Uterus (tissue), 4 donors: ENCODE results near the gene DCTN4. TPM values are rescaled to one million over a fixed set of nuclear protein-coding genes. Genes with fewer than 3 reads are reported as not detected.

Source experiments
- DNase-seq, 2 donors: peaks; one replicate each; pipeline ENCODE4 v3.0.0-alpha.2; 2019 to 2020
- H3K27ac ChIP-seq, 2 donors: fragments of 200-600 bp; sonication (generic); 1 replicate in 1 of 2; 2 replicates in 1 of 2; pipeline ENCODE4 v1.5.1; 2016 to 2018
- H3K27me3 ChIP-seq, 2 donors: fragments of 200-600 bp; sonication (generic); one replicate each; pipeline ENCODE4 v1.5.1; 2018 to 2019; ENCODE audit warnings: control low read depth in 1 of 2
- H3K36me3 ChIP-seq, 2 donors: fragments of 200-600 bp; sonication (generic); one replicate each; pipeline ENCODE4 v1.5.1; 2019; ENCODE audit warnings: control low read depth in 1 of 2
- H3K4me1 ChIP-seq, 2 donors: fragments of 200-600 bp; sonication (generic); one replicate each; pipeline ENCODE4 v1.5.1; 2018 to 2019; ENCODE audit warnings: control low read depth in 1 of 2
- H3K4me3 ChIP-seq, 2 donors: fragments of 200-600 bp; sonication (generic); 1 replicate in 1 of 2; 2 replicates in 1 of 2; pipeline ENCODE4 v1.5.1; 2018 to 2019; ENCODE audit warnings: mild to moderate bottlenecking in 1 of 2
- H3K9me3 ChIP-seq, 2 donors: fragments of 200-600 bp; sonication (generic); one replicate each; pipeline ENCODE4 v1.5.1; 2019; ENCODE audit warnings: control low read depth in 1 of 2
- POLR2A ChIP-seq, 2 donors: fragments of 450-650 bp; IDR thresholded peaks; one replicate each; pipeline ENCODE4 v1.6.1; 2016; ENCODE audit warnings: antibody characterized with exemption in 2 of 2, mild to moderate bottlenecking in 1 of 2, moderate library complexity in 1 of 2
- intact Hi-C: fragments of 100-400 bp; cut with DNase I; formaldehyde crosslinking; loops from one replicate; pipeline ENCODE4 v1.15.1; 2023; ENCODE audit warnings: low total_unique reads
- total RNA-seq, 4 donors: library from RNA; depleted of rRNA in 3 of 4; stranded (reverse); fragments of >200 nt in 3 of 4; gene quantifications; one replicate each; pipeline versions ENCODE4 v1.1.0 to v1.2.4, GENCODE V29; 2014 to 2023
- TF ChIP-seq, protein P1 (sequence below), 4 experiments: fragments of 200-600 bp in 2 of 4; fragments of 450-650 bp in 2 of 4; sonication (generic) in 2 of 4; IDR thresholded peaks; one replicate each; pipeline ENCODE4 v1.5.1; 2016 to 2019; ENCODE audit warnings: antibody characterized with exemption in 4 of 4, mild to moderate bottlenecking in 2 of 4, moderate library complexity in 1 of 4
- donor health status: DM: yes; HTN: yes; CAD: no.

Gene DCTN4
- total RNA-seq, 4 donors from 2014 or later: 33.3 to 82.7 (median 62.3) TPM

DNA sequence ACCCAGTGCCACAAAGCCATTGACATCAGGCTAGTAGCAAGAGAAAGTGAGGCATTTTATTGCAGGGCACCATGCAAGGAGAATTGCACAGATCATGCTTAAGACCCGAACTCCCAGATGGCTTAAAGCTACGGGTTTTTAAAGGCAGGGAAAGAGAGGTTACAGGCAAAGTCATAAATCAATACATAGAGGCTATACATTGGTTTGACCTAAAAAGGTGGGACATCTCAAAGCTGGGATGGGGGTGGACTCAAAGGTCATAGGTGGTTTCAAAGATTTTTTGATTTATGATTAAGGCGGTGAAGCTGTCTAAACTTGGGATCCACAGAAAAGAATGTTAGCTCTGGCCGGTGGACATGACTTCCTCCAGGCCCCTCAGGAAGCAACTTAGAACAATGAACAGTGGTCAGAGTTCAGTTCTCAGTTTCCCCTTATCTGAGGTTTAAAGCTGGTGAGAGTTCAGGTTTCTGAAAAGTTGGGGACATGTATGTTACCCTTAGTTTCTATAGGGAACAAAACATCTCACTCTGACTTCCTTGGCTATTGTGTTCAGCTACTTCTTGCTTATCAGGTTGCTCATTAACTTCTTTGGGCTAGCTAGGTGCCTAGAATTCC, 51.9 kb downstream of the DCTN4 start:
- Histone ChIP-seq H3K9me3 (no peaks in the 10 kb centered on the region), H3K4me1 (no peaks in the 10 kb centered on the region), H3K27ac (no peak overlapping the region), H3K4me3 (no peak overlapping the region), H3K36me3 (no peaks in the 10 kb centered on the region), H3K27me3 (no peaks in the 10 kb centered on the region)
- TF ChIP-seq POLR2A (IDR thresholded peaks at IDR 0.05): no peak
- TF ChIP-seq, protein P1, sequence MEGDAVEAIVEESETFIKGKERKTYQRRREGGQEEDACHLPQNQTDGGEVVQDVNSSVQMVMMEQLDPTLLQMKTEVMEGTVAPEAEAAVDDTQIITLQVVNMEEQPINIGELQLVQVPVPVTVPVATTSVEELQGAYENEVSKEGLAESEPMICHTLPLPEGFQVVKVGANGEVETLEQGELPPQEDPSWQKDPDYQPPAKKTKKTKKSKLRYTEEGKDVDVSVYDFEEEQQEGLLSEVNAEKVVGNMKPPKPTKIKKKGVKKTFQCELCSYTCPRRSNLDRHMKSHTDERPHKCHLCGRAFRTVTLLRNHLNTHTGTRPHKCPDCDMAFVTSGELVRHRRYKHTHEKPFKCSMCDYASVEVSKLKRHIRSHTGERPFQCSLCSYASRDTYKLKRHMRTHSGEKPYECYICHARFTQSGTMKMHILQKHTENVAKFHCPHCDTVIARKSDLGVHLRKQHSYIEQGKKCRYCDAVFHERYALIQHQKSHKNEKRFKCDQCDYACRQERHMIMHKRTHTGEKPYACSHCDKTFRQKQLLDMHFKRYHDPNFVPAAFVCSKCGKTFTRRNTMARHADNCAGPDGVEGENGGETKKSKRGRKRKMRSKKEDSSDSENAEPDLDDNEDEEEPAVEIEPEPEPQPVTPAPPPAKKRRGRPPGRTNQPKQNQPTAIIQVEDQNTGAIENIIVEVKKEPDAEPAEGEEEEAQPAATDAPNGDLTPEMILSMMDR (IDR thresholded peaks at IDR 0.05): no peak
- no peak for DNase-seq
- intact Hi-C loops: no loop called here

DNA sequence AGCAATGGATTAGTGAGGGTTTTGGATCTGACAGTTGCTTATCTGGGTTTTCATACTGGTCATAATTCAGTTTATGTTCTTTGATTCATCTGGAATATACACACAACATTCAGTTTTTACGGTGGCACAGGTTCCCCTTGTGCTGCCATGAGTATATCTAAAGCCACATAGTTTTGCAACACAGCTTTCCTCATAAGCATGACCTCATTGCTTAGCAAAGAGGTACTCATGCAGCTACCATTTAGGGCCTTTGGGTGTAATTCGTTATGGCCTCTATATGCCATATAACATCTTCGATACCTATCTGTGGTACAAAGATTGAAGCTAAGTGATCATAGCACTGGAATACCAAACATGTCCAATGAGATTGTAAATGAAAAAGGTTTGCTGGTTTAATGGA, 55.1 kb downstream of the DCTN4 start:
- no peaks in the 10 kb centered on the region for H3K9me3 ChIP-seq
- no peak overlapping the region for H3K4me3 ChIP-seq
- H3K36me3 ChIP-seq: no peaks in the 10 kb centered on the region
- peaks cover 0 to 4% of the 10 kb centered on the region in 2 donors for H3K4me1 ChIP-seq
- no peaks in the 10 kb centered on the region for H3K27me3 ChIP-seq
- DNase-seq: no peak
- TF ChIP-seq, protein P1 (IDR thresholded peaks at IDR 0.05): no peak
- TF ChIP-seq POLR2A (IDR thresholded peaks at IDR 0.05): no peak
- H3K27ac ChIP-seq: no peak overlapping the region
- intact Hi-C loops: no loop called here

DNA sequence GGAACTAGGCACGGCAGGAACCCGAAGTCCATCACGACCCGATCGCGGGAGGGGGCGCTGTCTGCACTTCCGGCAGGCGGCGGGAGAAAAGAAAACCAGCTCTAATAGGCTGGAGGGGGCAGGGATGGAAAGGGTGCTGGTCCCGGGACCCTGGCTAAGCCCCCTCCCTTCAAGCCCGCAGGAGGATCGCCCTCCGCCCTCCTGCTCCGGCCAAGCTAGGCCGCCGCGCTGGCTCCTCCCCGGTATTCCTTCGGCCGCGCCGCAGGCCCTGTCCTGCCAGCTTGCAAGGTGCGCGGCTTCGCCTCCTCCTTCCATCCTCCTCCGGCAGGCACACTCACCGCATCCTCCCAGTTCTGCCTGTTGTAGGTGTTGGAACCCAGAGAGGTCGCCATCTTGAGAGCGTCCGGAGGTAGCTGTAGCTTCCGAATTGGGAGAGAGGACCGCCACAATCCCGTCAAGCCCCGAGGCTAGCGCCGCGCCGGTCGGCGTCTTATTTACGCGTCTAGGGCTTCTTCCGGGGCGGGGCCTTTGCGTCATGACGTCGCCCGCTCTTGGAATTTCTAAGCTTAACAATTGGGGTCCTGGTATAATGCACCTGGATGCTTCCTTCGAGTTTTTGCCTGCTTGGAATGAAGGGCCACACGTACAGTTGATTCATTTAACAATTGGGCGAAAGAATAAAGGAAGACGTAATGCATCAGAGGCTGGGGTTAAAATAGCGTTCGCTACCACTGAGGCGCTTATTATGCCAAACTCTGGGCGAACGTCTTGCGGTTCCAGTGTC, 58.0 kb downstream of the DCTN4 start, which contains the start of gene RBM22:
Gene RBM22, minus strand, starts transcription at position 469 of the 784 bp plus-strand sequence. Its CDS starts 77 bp downstream, at position 392.
- intact Hi-C loops: no loop called here
- peak; percentile 91 to 94 for DNase-seq
- H3K4me1 ChIP-seq: peaks cover 0 to 4% of the 10 kb centered on the region in 2 donors
- no peaks in the 10 kb centered on the region for H3K36me3 ChIP-seq
- no peaks in the 10 kb centered on the region for H3K9me3 ChIP-seq
- H3K27ac ChIP-seq: peak within 1 kb of the TSS; percentile 97 to 98
- TF ChIP-seq, protein P1 (IDR thresholded peaks at IDR 0.05): peak; percentile 25 to 66 (median 56)
- peak; percentile 82 to 83 for TF ChIP-seq POLR2A (IDR thresholded peaks at IDR 0.05)
- peak within 1 kb of the TSS; percentile 86 to 99 for H3K4me3 ChIP-seq
- H3K27me3 ChIP-seq: no peaks in the 10 kb centered on the region

DNA sequence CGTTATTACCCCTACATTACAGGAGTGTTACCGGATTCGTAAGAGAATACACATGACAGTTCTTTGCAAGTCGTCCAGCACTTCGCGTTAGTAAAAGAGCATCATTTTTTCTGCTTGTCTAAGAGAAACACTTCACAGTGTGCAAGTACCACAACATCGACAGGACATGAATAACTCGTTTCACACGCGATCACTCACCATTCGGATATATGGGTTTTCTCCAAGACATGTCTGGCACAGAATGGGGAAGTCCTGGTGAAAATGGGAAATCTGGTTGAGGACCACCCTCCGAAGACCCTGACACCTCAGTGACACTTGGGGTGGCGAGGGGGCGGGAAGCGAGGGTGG, 58.6 kb downstream of the DCTN4 start:
- H3K27me3 ChIP-seq: no peaks in the 10 kb centered on the region
- H3K36me3 ChIP-seq: no peaks in the 10 kb centered on the region
- H3K9me3 ChIP-seq: no peaks in the 10 kb centered on the region
- TF ChIP-seq POLR2A (IDR thresholded peaks at IDR 0.05): no peak
- TF ChIP-seq, protein P1 (IDR thresholded peaks at IDR 0.05): no peak
- peak overlapping the region; percentile 86 to 99 for H3K4me3 ChIP-seq
- H3K4me1 ChIP-seq: peaks cover 0 to 4% of the 10 kb centered on the region in 2 donors
- no peak for DNase-seq
- intact Hi-C loops: no loop called here
- H3K27ac ChIP-seq: peak overlapping the region; percentile 97 to 98

DNA sequence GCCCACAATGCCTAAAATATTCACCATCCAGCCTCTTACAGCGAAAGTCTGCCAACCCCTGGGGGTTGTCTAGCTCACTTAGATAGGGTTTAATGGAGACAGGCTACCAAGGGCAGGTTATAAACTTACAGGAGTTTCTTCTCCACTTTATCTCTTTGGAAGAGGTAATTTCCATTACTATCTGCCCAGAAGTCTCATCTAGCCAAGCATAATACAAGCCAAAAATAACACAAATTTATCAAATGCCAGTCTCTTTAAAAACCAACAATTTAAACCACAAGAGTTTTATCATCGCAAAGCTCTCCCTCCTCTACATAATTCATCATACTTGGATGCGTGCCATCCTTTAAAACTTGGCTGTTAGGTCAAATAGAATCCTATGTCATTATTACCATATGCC, 64.2 kb downstream of the DCTN4 start:
- Histone ChIP-seq H3K9me3 (no peaks in the 10 kb centered on the region), H3K36me3 (no peaks in the 10 kb centered on the region), H3K4me1 (peaks cover 0 to under 1% of the 10 kb centered on the region in 2 donors), H3K27ac (no peak overlapping the region), H3K27me3 (no peaks in the 10 kb centered on the region), H3K4me3 (no peak overlapping the region)
- intact Hi-C loops: no loop called here
- no peak for TF ChIP-seq POLR2A (IDR thresholded peaks at IDR 0.05)
- TF ChIP-seq, protein P1 (IDR thresholded peaks at IDR 0.05): no peak
- no peak for DNase-seq
